DOHH2 (cell line): ENCODE measurements around the gene FGF10.

ENCODE experiments used
- H3F3A ChIP-seq: fragments of 200-600 bp; sonication (generic), shearing (Covaris generic); 2 replicates; pipeline ENCODE4 v1.6.0; 2016; ENCODE audit warnings: antibody characterized with exemption, mild to moderate bottlenecking; ENCODE audit not compliant: control insufficient read depth, insufficient read depth
- H3K27ac ChIP-seq: fragments of 200-600 bp; sonication (generic); 2 replicates; pipeline ENCODE4 v1.5.1; 2014; ENCODE audit warnings: low read depth, mild to moderate bottlenecking, low read length, moderate library complexity
- H3K27me3 ChIP-seq: fragments of 200-600 bp; sonication (generic); 2 replicates; pipeline ENCODE4 v1.6.1; 2014; ENCODE audit warnings: mild to moderate bottlenecking, low read length, mixed read lengths; ENCODE audit not compliant: control insufficient read depth
- H3K36me3 ChIP-seq: fragments of 200-600 bp; sonication (generic); 2 replicates; pipeline ENCODE4 v1.6.1; 2014; ENCODE audit warnings: mild to moderate bottlenecking, low read length, moderate library complexity, mixed read lengths; ENCODE audit not compliant: control insufficient read depth
- H3K4me1 ChIP-seq: fragments of 200-600 bp; sonication (generic); 2 replicates; pipeline ENCODE4 v1.6.1; 2014; ENCODE audit warnings: mild to moderate bottlenecking, low read length, mixed read lengths; ENCODE audit not compliant: control insufficient read depth
- H3K4me2 ChIP-seq: fragments of 200-600 bp; sonication (generic); 2 replicates; pipeline ENCODE4 v1.6.0; 2014; ENCODE audit warnings: mild to moderate bottlenecking, low read length, moderate library complexity
- H3K4me3 ChIP-seq: fragments of 200-600 bp; sonication (generic); 2 replicates; pipeline ENCODE4 v1.5.1; 2014; ENCODE audit warnings: mild to moderate bottlenecking, low read length, mixed read lengths
- H3K79me2 ChIP-seq: fragments of 200-600 bp; sonication (generic); 2 replicates; pipeline ENCODE4 v1.6.1; 2014; ENCODE audit warnings: mild to moderate bottlenecking, low read length, mixed read lengths; ENCODE audit not compliant: control insufficient read depth
- H3K9me2 ChIP-seq: fragments of 200-600 bp; sonication (generic); replicated peaks from 2 replicates; pipeline ENCODE4 v1.6.1; 2014; ENCODE audit warnings: mild to moderate bottlenecking, low read length, mixed read lengths; ENCODE audit not compliant: control insufficient read depth
- H3K9me3 ChIP-seq: fragments of 200-600 bp; sonication (generic); 2 replicates; pipeline ENCODE4 v1.6.1; 2014; ENCODE audit warnings: antibody characterized with exemption, low read length, mixed read lengths; ENCODE audit not compliant: control insufficient read depth, insufficient read depth
- H4K20me1 ChIP-seq: fragments of 200-600 bp; sonication (generic); 2 replicates; pipeline ENCODE4 v1.6.0; 2014; ENCODE audit warnings: low read depth, mild to moderate bottlenecking, antibody characterized with exemption, low read length, moderate library complexity; ENCODE audit not compliant: control insufficient read depth, insufficient read depth
- EZH2phosphoT487 ChIP-seq: fragments of 200-600 bp; sonication (generic); IDR thresholded peaks from 2 replicates; pipeline ENCODE4 v1.6.1; 2017; ENCODE audit warnings: borderline replicate concordance, mild to moderate bottlenecking, antibody characterized with exemption, low read length, moderate library complexity, mixed read lengths
- TF ChIP-seq, protein P1 (sequence below): fragments of 200-600 bp; sonication (generic); IDR thresholded peaks from one replicate; pipeline ENCODE4 v1.5.1; 2014; ENCODE audit warnings: antibody characterized with exemption, mild to moderate bottlenecking, low read depth, low read length; ENCODE audit not compliant: poor library complexity, severe bottlenecking

The FGF10 gene

DNA sequence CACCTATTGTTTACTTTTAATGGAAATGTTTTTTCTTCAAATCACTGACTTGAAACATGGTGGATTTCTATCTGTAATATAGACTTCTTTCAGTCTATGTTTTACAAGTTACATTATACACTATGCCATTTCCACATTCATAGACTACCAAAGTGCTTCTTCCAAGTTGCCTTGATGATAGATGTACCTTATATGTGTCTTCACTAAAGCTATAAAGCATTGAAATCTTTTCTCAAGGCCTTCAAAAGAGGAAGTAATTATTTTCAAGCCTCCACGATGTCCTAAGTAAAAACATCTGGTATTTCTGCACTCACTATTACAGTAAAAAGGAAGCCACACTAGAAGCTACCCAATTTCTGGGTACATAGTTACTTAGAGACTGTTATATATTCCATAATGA, 113.3 kb downstream of the FGF10 start:
- Histone ChIP-seq H3K36me3 (no peaks in the 10 kb centered on the region), H3K9me3 (no peaks in the 10 kb centered on the region), H3K9me2 (no peaks in the 10 kb centered on the region), H3K4me1 (no peaks in the 10 kb centered on the region), H3K27me3 (no peaks in the 10 kb centered on the region), H4K20me1 (no peaks in the 10 kb centered on the region), H3K4me2 (no peak overlapping the region), H3K27ac (no peak overlapping the region), H3F3A (no peaks in the 10 kb centered on the region), H3K4me3 (no peak overlapping the region), H3K79me2 (no peaks in the 10 kb centered on the region)
- TF ChIP-seq EZH2phosphoT487 = no peak
- TF ChIP-seq, protein P1, sequence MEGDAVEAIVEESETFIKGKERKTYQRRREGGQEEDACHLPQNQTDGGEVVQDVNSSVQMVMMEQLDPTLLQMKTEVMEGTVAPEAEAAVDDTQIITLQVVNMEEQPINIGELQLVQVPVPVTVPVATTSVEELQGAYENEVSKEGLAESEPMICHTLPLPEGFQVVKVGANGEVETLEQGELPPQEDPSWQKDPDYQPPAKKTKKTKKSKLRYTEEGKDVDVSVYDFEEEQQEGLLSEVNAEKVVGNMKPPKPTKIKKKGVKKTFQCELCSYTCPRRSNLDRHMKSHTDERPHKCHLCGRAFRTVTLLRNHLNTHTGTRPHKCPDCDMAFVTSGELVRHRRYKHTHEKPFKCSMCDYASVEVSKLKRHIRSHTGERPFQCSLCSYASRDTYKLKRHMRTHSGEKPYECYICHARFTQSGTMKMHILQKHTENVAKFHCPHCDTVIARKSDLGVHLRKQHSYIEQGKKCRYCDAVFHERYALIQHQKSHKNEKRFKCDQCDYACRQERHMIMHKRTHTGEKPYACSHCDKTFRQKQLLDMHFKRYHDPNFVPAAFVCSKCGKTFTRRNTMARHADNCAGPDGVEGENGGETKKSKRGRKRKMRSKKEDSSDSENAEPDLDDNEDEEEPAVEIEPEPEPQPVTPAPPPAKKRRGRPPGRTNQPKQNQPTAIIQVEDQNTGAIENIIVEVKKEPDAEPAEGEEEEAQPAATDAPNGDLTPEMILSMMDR = no peak

DNA sequence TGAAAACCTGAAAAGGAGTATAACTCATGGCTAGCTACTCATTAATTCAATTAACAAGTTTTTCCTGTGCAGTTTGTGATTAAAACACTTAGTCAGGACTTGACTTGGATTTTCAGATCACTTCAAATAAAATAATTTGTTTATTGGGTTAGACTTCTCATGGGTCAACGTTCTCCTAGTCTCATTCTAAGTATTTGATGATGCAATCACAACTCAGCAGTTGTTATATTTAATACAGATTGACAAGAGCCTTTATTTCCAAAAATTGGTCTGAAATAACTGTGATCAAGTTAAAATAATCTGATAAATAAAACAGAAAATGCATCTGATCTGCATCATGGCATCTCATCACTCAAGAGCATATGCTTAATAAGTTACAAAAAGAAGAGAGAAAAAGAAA, 113.9 kb downstream of the FGF10 start:
- no peaks in the 10 kb centered on the region for H3K9me3 ChIP-seq

DNA sequence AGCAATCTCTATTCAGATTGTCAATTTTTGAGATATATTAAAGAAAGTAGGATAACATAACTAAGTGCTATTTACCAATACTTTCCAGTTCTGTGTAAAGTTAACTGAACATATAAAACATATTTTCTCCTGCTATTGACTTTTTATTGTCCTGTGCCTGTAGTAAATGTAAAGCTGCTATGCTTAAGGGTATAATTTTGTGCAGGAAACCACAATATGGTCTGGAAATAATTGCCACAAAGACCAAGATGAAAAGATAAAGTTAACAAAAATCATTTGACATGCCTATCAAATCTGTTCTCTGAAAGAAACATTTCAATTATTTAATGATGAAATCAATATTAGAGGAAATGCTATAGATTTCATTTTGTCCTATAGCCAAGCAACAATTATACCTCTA, 121.3 kb downstream of the FGF10 start:
- Histone ChIP-seq H3K4me1 (no peaks in the 10 kb centered on the region), H3K79me2 (no peaks in the 10 kb centered on the region), H3K27ac (no peak overlapping the region), H3K4me2 (no peak overlapping the region), H3K9me2 (no peaks in the 10 kb centered on the region), H3K9me3 (no peaks in the 10 kb centered on the region), H3F3A (no peaks in the 10 kb centered on the region), H3K36me3 (no peaks in the 10 kb centered on the region), H4K20me1 (no peaks in the 10 kb centered on the region), H3K27me3 (no peaks in the 10 kb centered on the region), H3K4me3 (no peak overlapping the region)
- TF ChIP-seq EZH2phosphoT487 = no peak
- TF ChIP-seq, protein P1 = no peak

More for the DNA sequence above, 113.9 kb downstream of the FGF10 start:
- Histone ChIP-seq H3K27ac (no peak overlapping the region), H3K36me3 (no peaks in the 10 kb centered on the region), H3K4me2 (no peak overlapping the region), H3K4me3 (no peak overlapping the region), H3K4me1 (no peaks in the 10 kb centered on the region), H3F3A (no peaks in the 10 kb centered on the region), H3K79me2 (no peaks in the 10 kb centered on the region), H3K9me2 (no peaks in the 10 kb centered on the region), H3K27me3 (no peaks in the 10 kb centered on the region), H4K20me1 (no peaks in the 10 kb centered on the region)
- TF ChIP-seq EZH2phosphoT487 = no peak
- TF ChIP-seq, protein P1 = no peak
